T-cell (primary cell): Measurements from ENCODE around the gene C7orf25. TPM values are rescaled to one million over a fixed set of nuclear protein-coding genes. Genes with fewer than 3 reads are reported as not detected.

Source experiments
- ATAC-seq, 4 experiments: fragments of 200-7000 bp in 3 of 4; fragments of 150-1000 bp in 1 of 4; cut with Tn5 transposase; replicated peaks in 1 of 4; 1 replicate in 3 of 4; 2 replicates in 1 of 4; pipeline ENCODE4 v1.10.0; 2021; ENCODE audit warnings: moderate library complexity in 3 of 4, mild to moderate bottlenecking in 2 of 4, moderate number of reproducible peaks in 1 of 4
- CTCF ChIA-PET, 2 donors: fragments of 300-600 bp; sonication (Branson Sonifier 250); formaldehyde crosslinking; loops; one replicate each; lab custom pipeline; 2022; ENCODE audit warnings: antibody characterized with exemption in 2 of 2; lab: Charles Lee
- POLR2A ChIA-PET, 2 donors: fragments of 300-600 bp; sonication (Branson Sonifier 250); formaldehyde crosslinking; loops; one replicate each; lab custom pipeline; 2022; ENCODE audit warnings: antibody characterized with exemption in 2 of 2; lab: Charles Lee
- DNase-seq, 35 experiments: peaks; one replicate each; pipeline versions ENCODE4 v3.0.0 to v3.0.0-alpha.2; 2013 to 2023
- H3K27ac ChIP-seq: one replicate; pipeline ENCODE4 v1.5.1; 2013; ENCODE audit warnings: low read length
- H3K27me3 ChIP-seq, 2 experiments: replicated peaks in 1 of 2; 1 replicate in 1 of 2; 2 replicates in 1 of 2; pipeline versions ENCODE4 v1.6.1 to v1.7.0; 2013; ENCODE audit warnings: low read length in 1 of 2, mixed read lengths in 1 of 2; ENCODE audit not compliant: control insufficient read depth in 2 of 2, insufficient read depth in 2 of 2; ENCODE audit errors: extremely low read depth in 1 of 2
- H3K36me3 ChIP-seq, 2 donors: 1 replicate in 1 of 2; 2 replicates in 1 of 2; pipeline versions ENCODE4 v1.6.1 to v1.7.0; 2013; ENCODE audit warnings: low read length in 1 of 2; ENCODE audit not compliant: control insufficient read depth in 2 of 2, insufficient read depth in 1 of 2; ENCODE audit errors: extremely low read depth in 1 of 2
- H3K4me1 ChIP-seq, 2 experiments: 1 replicate in 1 of 2; 2 replicates in 1 of 2; pipeline versions ENCODE4 v1.6.1 to v1.7.0; 2013; ENCODE audit warnings: low read length in 2 of 2, mixed read lengths in 1 of 2; ENCODE audit not compliant: insufficient read depth in 2 of 2, control insufficient read depth in 1 of 2; ENCODE audit errors: extremely low read depth in 1 of 2
- H3K4me3 ChIP-seq, 2 donors: 1 replicate in 1 of 2; 2 replicates in 1 of 2; pipeline versions ENCODE4 v1.5.1 to v1.7.0; 2013; ENCODE audit warnings: mild to moderate bottlenecking in 2 of 2, low read length in 1 of 2, moderate library complexity in 1 of 2; ENCODE audit not compliant: control insufficient read depth in 1 of 2; ENCODE audit errors: extremely low read depth in 1 of 2
- H3K9me3 ChIP-seq: 2 replicates; pipeline ENCODE4 v1.7.0; 2013
- H3K27ac Mint-ChIP-seq, 2 donors: one replicate each; pipeline ENCODE4 v1.8.0; 2020 to 2021; ENCODE audit warnings: mild to moderate bottlenecking in 2 of 2, mixed read lengths in 2 of 2
- H3K27me3 Mint-ChIP-seq, 2 donors: one replicate each; pipeline ENCODE4 v1.8.0; 2021 to 2022; ENCODE audit warnings: mixed read lengths in 2 of 2
- H3K36me3 Mint-ChIP-seq: one replicate; pipeline ENCODE4 v1.8.0; 2021; ENCODE audit warnings: mixed read lengths
- H3K4me1 Mint-ChIP-seq, 3 donors: one replicate each; pipeline ENCODE4 v1.8.0; 2020 to 2022; ENCODE audit warnings: mixed read lengths in 3 of 3, mild to moderate bottlenecking in 1 of 3
- H3K4me3 Mint-ChIP-seq, 3 donors: one replicate each; pipeline ENCODE4 v1.8.0; 2020 to 2022; ENCODE audit warnings: mild to moderate bottlenecking in 3 of 3, mixed read lengths in 3 of 3, moderate library complexity in 3 of 3
- H3K9me3 Mint-ChIP-seq, 3 donors: one replicate each; pipeline ENCODE4 v1.8.0; 2020 to 2022; ENCODE audit warnings: mixed read lengths in 3 of 3
- WGBS: methylation state at CpG from one replicate; pipeline ENCODE4 v1.1.5; 2013; ENCODE audit warnings: missing lambda C conversion rate; ENCODE audit not compliant: insufficient coverage; 5-methylcytosine and 5-hydroxymethylcytosine counted together
- total RNA-seq, 35 experiments: library from RNA in 6 of 35; stranded (reverse) in 6 of 35; fragments of 120-200 nt in 1 of 35; gene quantifications; one replicate each; pipeline versions ENCODE4 v1.2.1 to v1.2.4 and lab custom pipeline; 2013 to 2026

Gene C7orf25
- total RNA-seq, 5 donors from 2014 or later (not counting 1 experiment from before 2014, with no cell fraction given): 3.3 to 8.4 (median 5.2) TPM

- no peaks in the 10 kb centered on the region for H3K27me3 Mint-ChIP-seq
- Histone ChIP-seq H3K27ac (peak overlapping the region; percentile 31), H3K27me3 (no peaks in the 10 kb centered on the region), H3K9me3 (no peaks in the 10 kb centered on the region), H3K36me3 (peaks cover 4 to 25% of the 10 kb centered on the region in 2 donors), H3K4me3 (no peak overlapping the region), H3K4me1 (peaks cover 17% of the 10 kb centered on the region in 2 experiments)
- H3K27ac Mint-ChIP-seq: peak overlapping the region; percentile 71
- no CpG with 5 or more reads among the region's 2 CpGs for WGBS
- H3K36me3 Mint-ChIP-seq: peaks cover 7% of the 10 kb centered on the region
- H3K4me1 Mint-ChIP-seq: peaks cover 40 to 57% (median 44%) of the 10 kb centered on the region in 3 donors
- ChIA-PET CTCF (no interaction called here), POLR2A (interaction anchor here in 1 of 2 donors (0.8 kb wide), 1 partner anchor 15 kb away, joined by 3 read pairs; no protein-coding TSS in a partner anchor)
- no peaks in the 10 kb centered on the region for H3K9me3 Mint-ChIP-seq
- ATAC-seq: no peak
- peak in 1 of 35 experiments; percentile 21 for DNase-seq
- H3K4me3 Mint-ChIP-seq: peak overlapping the region in 1 of 3 donors; percentile 86
Measured at GRCh38 chr7:42913591-42913990, 1.7 kb upstream of the C7orf25 start.

- Histone ChIP-seq H3K4me3 (no peak overlapping the region), H3K9me3 (no peaks in the 10 kb centered on the region), H3K27ac (no peak overlapping the region), H3K27me3 (no peaks in the 10 kb centered on the region), H3K36me3 (no peaks in the 10 kb centered on the region), H3K4me1 (peaks cover 17% of the 10 kb centered on the region in 2 experiments)
- Mint-ChIP-seq H3K9me3 (no peaks in the 10 kb centered on the region), H3K36me3 (peaks cover 6% of the 10 kb centered on the region), H3K27me3 (no peaks in the 10 kb centered on the region), H3K4me1 (peaks cover 50 to 65% (median 57%) of the 10 kb centered on the region in 3 donors), H3K27ac (no peak overlapping the region), H3K4me3 (peak overlapping the region; percentile 86 to 97 (median 92))
- ATAC-seq: no peak
- no peak for DNase-seq
- ChIA-PET CTCF (interaction anchor here in 1 of 2 donors (1.1 kb wide), 1 partner anchor 12 kb away, joined by 3 read pairs; no protein-coding TSS in a partner anchor), POLR2A (interaction anchor here in 1 of 2 donors (1.0 kb wide), 1 partner anchor 22 kb away, joined by 3 read pairs; the partner anchor contains the start of genes MRPL32 and PSMA2)
- 100% methylated on average over 1 of the region's 2 CpGs for WGBS
Measured at GRCh38 chr7:42910306-42910705, 1.6 kb downstream of the C7orf25 start.

- H3K27me3 ChIP-seq: no peaks in the 10 kb centered on the region
- ChIA-PET POLR2A (interaction anchor here in 1 of 2 donors (0.7 kb wide), 1 partner anchor 27 kb away, joined by 3 read pairs; no protein-coding TSS in a partner anchor), CTCF (no interaction called here)
- ATAC-seq (no peak), DNase-seq (no peak)
- Mint-ChIP-seq H3K27ac (no peak overlapping the region), H3K4me3 (no peak overlapping the region), H3K27me3 (no peaks in the 10 kb centered on the region), H3K36me3 (peaks cover 6% of the 10 kb centered on the region), H3K9me3 (no peaks in the 10 kb centered on the region), H3K4me1 (peaks cover 27 to 38% (median 32%) of the 10 kb centered on the region in 3 donors)
- H3K9me3 ChIP-seq: no peaks in the 10 kb centered on the region
- peaks cover 2 to 16% of the 10 kb centered on the region in 2 experiments for H3K4me1 ChIP-seq
- no peak overlapping the region for H3K4me3 ChIP-seq
- no peak overlapping the region for H3K27ac ChIP-seq
- H3K36me3 ChIP-seq: no peaks in the 10 kb centered on the region
Measured at GRCh38 chr7:42907316-42907715, 4.6 kb downstream of the C7orf25 start.

GRCh38 chr7:42906181-42906580 lies 5.7 kb downstream of the C7orf25 start:
- no peak overlapping the region for H3K4me3 ChIP-seq
- peaks cover 21 to 31% (median 26%) of the 10 kb centered on the region in 3 donors for H3K4me1 Mint-ChIP-seq
- no peaks in the 10 kb centered on the region for H3K36me3 ChIP-seq
- H3K27me3 Mint-ChIP-seq: no peaks in the 10 kb centered on the region
- no peak overlapping the region for H3K27ac Mint-ChIP-seq
- WGBS: 100% methylated on average over 1 of the region's 1 CpG
- ATAC-seq (no peak), DNase-seq (no peak)
- H3K4me3 Mint-ChIP-seq: no peak overlapping the region
- no peaks in the 10 kb centered on the region for H3K9me3 ChIP-seq
- ChIA-PET POLR2A (no interaction called here), CTCF (no interaction called here)
- no peaks in the 10 kb centered on the region for H3K9me3 Mint-ChIP-seq
- no peaks in the 10 kb centered on the region for H3K27me3 ChIP-seq
- peaks cover 6% of the 10 kb centered on the region for H3K36me3 Mint-ChIP-seq
- H3K4me1 ChIP-seq: peaks cover 0 to 10% of the 10 kb centered on the region in 2 experiments
- H3K27ac ChIP-seq: no peak overlapping the region

- Histone ChIP-seq H3K9me3 (no peaks in the 10 kb centered on the region), H3K4me3 (no peak overlapping the region), H3K27ac (no peak overlapping the region), H3K4me1 (no peaks in the 10 kb centered on the region), H3K36me3 (no peaks in the 10 kb centered on the region), H3K27me3 (no peaks in the 10 kb centered on the region)
- no peak for ATAC-seq
- H3K9me3 Mint-ChIP-seq: no peaks in the 10 kb centered on the region
- ChIA-PET POLR2A (no interaction called here), CTCF (no interaction called here)
- no peak for DNase-seq
- H3K36me3 Mint-ChIP-seq: no peaks in the 10 kb centered on the region
- no peaks in the 10 kb centered on the region for H3K4me1 Mint-ChIP-seq
- H3K27me3 Mint-ChIP-seq: peaks cover 0 to 2% of the 10 kb centered on the region in 2 donors
- WGBS: 0% methylated on average over 1 of the region's 3 CpGs
- H3K27ac Mint-ChIP-seq: no peak overlapping the region
- H3K4me3 Mint-ChIP-seq: no peak overlapping the region
Measured at GRCh38 chr7:42902331-42902730, 9.5 kb downstream of the C7orf25 start.

GRCh38 chr7:42900842-42901241 lies 11.0 kb downstream of the C7orf25 start:
- Mint-ChIP-seq H3K27ac (no peak overlapping the region), H3K4me1 (no peaks in the 10 kb centered on the region), H3K9me3 (peaks cover 0 to 7% (median 5%) of the 10 kb centered on the region in 3 donors), H3K27me3 (peaks cover 0 to 2% of the 10 kb centered on the region in 2 donors), H3K36me3 (peaks cover 6% of the 10 kb centered on the region), H3K4me3 (no peak overlapping the region)
- no peak overlapping the region for H3K27ac ChIP-seq
- POLR2A ChIA-PET: interaction anchor here in 1 of 2 donors (0.6 kb wide), 1 partner anchor 721 kb away, joined by 3 read pairs; no protein-coding TSS in a partner anchor
- H3K27me3 ChIP-seq: no peaks in the 10 kb centered on the region
- no peak overlapping the region for H3K4me3 ChIP-seq
- no peaks in the 10 kb centered on the region for H3K36me3 ChIP-seq
- H3K4me1 ChIP-seq: no peaks in the 10 kb centered on the region
- H3K9me3 ChIP-seq: no peaks in the 10 kb centered on the region
- CTCF ChIA-PET: interaction anchor here in 1 of 2 donors (0.7 kb wide), 1 partner anchor 32 kb away, joined by 7 read pairs; no protein-coding TSS in a partner anchor
- DNase-seq (no peak), ATAC-seq (no peak)
